Fibroblast of mammary gland (primary cell): ENCODE measurements around the gene KIF26B.

Source experiments
- DNase-seq: peaks from one replicate; pipeline ENCODE4 v3.0.0-alpha.2; 2010; ENCODE audit warnings: low read depth
- H3K4me3 ChIP-seq: 2 replicates; pipeline ENCODE4 v1.5.1; 2011; ENCODE audit warnings: low read depth, mild to moderate bottlenecking, low read length, moderate library complexity; ENCODE audit not compliant: control insufficient read depth
- TF ChIP-seq, protein P1 (sequence below): conservative IDR thresholded peaks from 2 replicates; pipeline ENCODE4 v1.5.1; 2011; ENCODE audit warnings: low read depth, low read length, inconsistent platforms; ENCODE audit not compliant: control insufficient read depth, insufficient read depth

KIF26B gene

DNA sequence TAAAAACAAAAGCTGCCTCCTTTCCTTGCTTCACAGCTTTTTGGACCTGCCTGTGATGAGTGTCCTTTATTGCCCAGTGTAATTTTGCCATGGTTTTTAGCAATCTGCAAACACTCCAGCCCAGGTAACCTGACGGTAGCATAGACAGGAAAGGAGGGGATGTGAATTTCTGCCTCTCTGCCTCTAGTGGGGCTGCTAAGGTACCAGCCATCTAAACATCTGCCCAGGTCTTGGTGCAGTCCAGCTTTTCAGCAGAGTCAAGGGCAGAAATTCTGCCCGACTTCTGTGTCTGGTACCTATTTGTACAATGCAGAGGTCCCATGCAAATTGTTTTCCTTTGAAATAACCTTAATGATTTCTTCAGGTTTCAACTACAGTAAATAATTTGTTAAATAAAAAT is 371.4 kb downstream of the KIF26B start:
- no peak for DNase-seq
- no peak overlapping the region for H3K4me3 ChIP-seq
- TF ChIP-seq, protein P1, sequence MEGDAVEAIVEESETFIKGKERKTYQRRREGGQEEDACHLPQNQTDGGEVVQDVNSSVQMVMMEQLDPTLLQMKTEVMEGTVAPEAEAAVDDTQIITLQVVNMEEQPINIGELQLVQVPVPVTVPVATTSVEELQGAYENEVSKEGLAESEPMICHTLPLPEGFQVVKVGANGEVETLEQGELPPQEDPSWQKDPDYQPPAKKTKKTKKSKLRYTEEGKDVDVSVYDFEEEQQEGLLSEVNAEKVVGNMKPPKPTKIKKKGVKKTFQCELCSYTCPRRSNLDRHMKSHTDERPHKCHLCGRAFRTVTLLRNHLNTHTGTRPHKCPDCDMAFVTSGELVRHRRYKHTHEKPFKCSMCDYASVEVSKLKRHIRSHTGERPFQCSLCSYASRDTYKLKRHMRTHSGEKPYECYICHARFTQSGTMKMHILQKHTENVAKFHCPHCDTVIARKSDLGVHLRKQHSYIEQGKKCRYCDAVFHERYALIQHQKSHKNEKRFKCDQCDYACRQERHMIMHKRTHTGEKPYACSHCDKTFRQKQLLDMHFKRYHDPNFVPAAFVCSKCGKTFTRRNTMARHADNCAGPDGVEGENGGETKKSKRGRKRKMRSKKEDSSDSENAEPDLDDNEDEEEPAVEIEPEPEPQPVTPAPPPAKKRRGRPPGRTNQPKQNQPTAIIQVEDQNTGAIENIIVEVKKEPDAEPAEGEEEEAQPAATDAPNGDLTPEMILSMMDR, result no peak

GRCh38 chr1:245528258-245528635 is 373.5 kb downstream of the KIF26B start:
- no peak for DNase-seq
- TF ChIP-seq, protein P1, result no peak
- H3K4me3 ChIP-seq, result no peak overlapping the region

DNA sequence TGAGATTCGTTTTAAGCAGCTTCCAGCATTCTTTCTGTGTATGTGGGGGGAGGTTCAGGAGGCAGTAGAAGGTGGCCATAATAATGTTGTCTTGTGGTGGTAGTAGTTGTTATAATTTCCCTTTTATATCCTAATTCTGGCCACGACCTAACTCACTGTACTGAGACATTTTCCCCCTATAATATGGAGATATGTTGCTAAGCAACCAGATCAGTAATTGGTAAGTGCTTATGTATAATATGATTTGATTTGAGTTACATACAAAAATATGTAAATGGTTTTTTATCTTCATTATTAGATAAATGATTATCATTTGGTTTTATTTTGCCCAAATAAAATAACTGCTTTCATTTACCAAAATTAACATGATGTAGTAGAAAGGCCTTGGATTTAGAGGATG is 376.2 kb downstream of the KIF26B start:
- TF ChIP-seq, protein P1, result no peak

DNA sequence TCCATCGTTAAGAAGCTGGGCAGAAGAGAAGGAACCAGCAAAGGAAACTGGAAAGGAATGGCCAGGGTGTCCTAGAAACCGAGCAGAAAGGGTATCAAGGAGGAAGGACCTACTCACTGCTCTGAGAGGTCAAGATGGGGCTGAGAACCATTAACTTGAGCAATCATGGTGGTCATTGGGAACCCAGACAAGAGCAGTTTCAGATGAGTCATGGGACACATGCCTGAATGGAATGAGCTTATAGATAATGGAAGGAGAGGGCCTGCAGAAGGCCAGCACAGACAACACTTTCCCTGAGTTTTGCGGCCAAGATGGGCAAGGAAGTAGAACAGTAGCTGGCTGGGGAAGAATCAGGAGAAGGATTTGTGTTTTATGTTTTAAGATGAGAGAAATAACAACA is 383.2 kb downstream of the KIF26B start:
- TF ChIP-seq, protein P1, result no peak
- no peak overlapping the region for H3K4me3 ChIP-seq
- peak; percentile 64 for DNase-seq

More for the DNA sequence above, 376.2 kb downstream of the KIF26B start:
- no peak overlapping the region for H3K4me3 ChIP-seq
- DNase-seq, result no peak

GRCh38 chr1:245538671-245539070 is 383.9 kb downstream of the KIF26B start:
- TF ChIP-seq, protein P1, result no peak
- no peak overlapping the region for H3K4me3 ChIP-seq
- peak; percentile 1 for DNase-seq

DNA sequence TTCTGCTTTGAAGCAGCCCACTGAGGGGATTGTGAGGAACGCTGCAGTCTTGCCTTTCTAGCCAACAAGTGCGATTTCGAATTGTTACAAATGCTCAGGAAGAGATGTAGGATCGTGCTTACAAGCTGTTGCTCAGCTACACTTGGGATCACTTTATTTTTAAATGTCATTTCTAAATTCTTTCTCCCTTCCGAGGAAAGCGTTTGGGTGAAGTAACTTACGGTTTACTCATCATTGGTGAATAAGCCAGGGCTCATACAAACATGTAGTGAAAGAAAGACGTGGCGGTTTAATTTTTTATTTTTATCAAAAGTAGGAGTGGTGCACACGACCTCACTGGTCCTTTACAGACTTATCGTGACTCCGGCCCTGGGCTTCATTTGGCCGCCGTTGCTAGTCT is 386.6 kb downstream of the KIF26B start:
- TF ChIP-seq, protein P1, result no peak
- no peak for DNase-seq
- no peak overlapping the region for H3K4me3 ChIP-seq

DNA sequence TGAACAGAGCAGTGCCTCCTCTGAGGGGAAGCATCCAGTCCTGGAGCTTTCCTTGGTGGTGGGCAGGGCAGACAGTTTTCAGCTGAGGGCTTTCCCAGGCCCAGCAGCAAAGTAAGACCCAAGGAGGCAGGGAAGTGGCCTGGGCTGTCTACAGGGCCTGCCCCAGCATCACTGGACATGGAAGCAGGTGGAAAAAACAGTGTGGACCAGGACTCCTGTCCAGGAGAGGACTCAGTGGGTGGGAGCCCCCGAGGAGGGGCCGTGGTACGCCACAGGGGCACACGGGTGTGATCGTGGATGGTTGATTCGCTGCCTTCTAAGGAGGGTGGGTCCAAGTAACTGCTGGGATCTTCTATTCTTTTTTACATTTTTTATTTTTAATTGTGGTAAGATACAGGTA is 387.6 kb downstream of the KIF26B start:
- TF ChIP-seq, protein P1, result no peak
- DNase-seq, result no peak
- H3K4me3 ChIP-seq, result no peak overlapping the region
